Testis (tissue), 2 donors: ENCODE measurements around the gene SYTL2.

Source experiments
- POLR2A ChIP-seq: fragments of 450-650 bp; IDR thresholded peaks from one replicate; pipeline ENCODE4 v1.6.1; 2017; ENCODE audit warnings: antibody characterized with exemption, mild to moderate bottlenecking, moderate library complexity
- TF ChIP-seq, protein P1 (sequence below), 3 experiments: fragments of 450-650 bp in 2 of 3; fragments of 200-600 bp in 1 of 3; sonication (generic) in 1 of 3; IDR thresholded peaks; one replicate each; pipeline ENCODE4 v1.5.1; 2016 to 2019; ENCODE audit warnings: antibody characterized with exemption in 3 of 3, mild to moderate bottlenecking in 2 of 3, moderate library complexity in 1 of 3

DNA sequence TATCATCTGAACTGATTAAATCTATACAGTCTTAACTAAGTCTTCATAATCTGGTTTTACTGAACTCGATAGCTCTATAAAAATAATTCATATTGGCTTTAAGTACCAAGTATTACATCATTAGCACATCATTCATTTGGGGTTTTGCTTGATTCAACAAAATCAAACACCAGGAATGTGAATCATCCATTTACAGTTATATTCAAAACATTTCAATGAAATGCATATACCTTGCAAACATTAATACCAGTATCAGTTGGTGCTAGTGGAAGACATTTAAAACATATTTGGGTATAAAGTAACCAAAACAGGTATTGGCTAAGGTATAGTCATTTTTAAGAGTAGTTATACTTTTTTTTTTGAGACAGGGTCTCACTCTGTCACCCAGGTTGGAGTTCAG lies 112.7 kb downstream of the SYTL2 start:
- no peak for TF ChIP-seq POLR2A
- TF ChIP-seq, protein P1, sequence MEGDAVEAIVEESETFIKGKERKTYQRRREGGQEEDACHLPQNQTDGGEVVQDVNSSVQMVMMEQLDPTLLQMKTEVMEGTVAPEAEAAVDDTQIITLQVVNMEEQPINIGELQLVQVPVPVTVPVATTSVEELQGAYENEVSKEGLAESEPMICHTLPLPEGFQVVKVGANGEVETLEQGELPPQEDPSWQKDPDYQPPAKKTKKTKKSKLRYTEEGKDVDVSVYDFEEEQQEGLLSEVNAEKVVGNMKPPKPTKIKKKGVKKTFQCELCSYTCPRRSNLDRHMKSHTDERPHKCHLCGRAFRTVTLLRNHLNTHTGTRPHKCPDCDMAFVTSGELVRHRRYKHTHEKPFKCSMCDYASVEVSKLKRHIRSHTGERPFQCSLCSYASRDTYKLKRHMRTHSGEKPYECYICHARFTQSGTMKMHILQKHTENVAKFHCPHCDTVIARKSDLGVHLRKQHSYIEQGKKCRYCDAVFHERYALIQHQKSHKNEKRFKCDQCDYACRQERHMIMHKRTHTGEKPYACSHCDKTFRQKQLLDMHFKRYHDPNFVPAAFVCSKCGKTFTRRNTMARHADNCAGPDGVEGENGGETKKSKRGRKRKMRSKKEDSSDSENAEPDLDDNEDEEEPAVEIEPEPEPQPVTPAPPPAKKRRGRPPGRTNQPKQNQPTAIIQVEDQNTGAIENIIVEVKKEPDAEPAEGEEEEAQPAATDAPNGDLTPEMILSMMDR (IDR thresholded peaks at IDR 0.05), result no peak
